SHP77 treated with DMSO at 0.1 percent for 48 hours (cell line): ENCODE results near the gene EPO.
A peak's percentile ranks its signal among the peaks of the same experiment; 100 is the strongest.
"Not testable (repeated sequence)": the region's sequence is repeated elsewhere in the genome, so short reads cannot be mapped to it uniquely, and the experiment has no call there.

Source experiments
- DNase-seq: peaks from one replicate; lab custom pipeline; 2025; lab: John Stamatoyannopoulos, UW

Gene EPO

GRCh38 chr7:100705320-100705752 lies 14.9 kb upstream of the EPO start:
- DNase-seq: peak; percentile 8

- peak; percentile 88 for DNase-seq
These were observed 14.3 kb upstream of the EPO start, which contains the start of gene POP7 for GRCh38 chr7:100705753-100706671. Gene POP7 (plus strand): TSS chr7:100706121. CDS start chr7:100706831, 710 bp downstream.

- no peak for DNase-seq
These were observed 13.5 kb upstream of the EPO start for GRCh38 chr7:100706672-100707311.

GRCh38 chr7:100708395-100708794 lies 11.9 kb upstream of the EPO start:
- DNase-seq: no peak

GRCh38 chr7:100710452-100710851 lies 9.8 kb upstream of the EPO start:
- DNase-seq: no peak

GRCh38 chr7:100711369-100711768 lies 8.9 kb upstream of the EPO start:
- DNase-seq: no peak

GRCh38 chr7:100714725-100715124 lies 5.5 kb upstream of the EPO start:
- DNase-seq: no peak

- not testable (repeated sequence) for DNase-seq
These were observed 3.2 kb upstream of the EPO start for GRCh38 chr7:100717073-100717472.

- DNase-seq: no peak
These were observed 567 bp upstream of the EPO start for GRCh38 chr7:100719523-100720278.

GRCh38 chr7:100720671-100721504 lies 620 bp downstream of the EPO start:
- DNase-seq: no peak

- DNase-seq: no peak
These were observed 1.2 kb downstream of the EPO start for GRCh38 chr7:100721505-100721812.

- DNase-seq: no peak
These were observed 2.4 kb downstream of the EPO start for GRCh38 chr7:100722480-100723212.

GRCh38 chr7:100723732-100724275 lies 3.5 kb downstream of the EPO start:
- no peak for DNase-seq

- DNase-seq: not testable (repeated sequence)
These were observed 4.1 kb downstream of the EPO start for GRCh38 chr7:100724364-100724763.

- DNase-seq: no peak
These were observed 6.9 kb downstream of the EPO start for GRCh38 chr7:100726996-100727761.

GRCh38 chr7:100728196-100728595 lies 7.9 kb downstream of the EPO start:
- no peak for DNase-seq

- DNase-seq: no peak
These were observed 10.0 kb downstream of the EPO start for GRCh38 chr7:100730136-100730800.

- DNase-seq: no peak
These were observed 11.8 kb downstream of the EPO start for GRCh38 chr7:100731937-100732636.

- DNase-seq: no peak
These were observed 15.5 kb downstream of the EPO start for GRCh38 chr7:100735730-100736129.
